ENCODE measurements around the gene GALNT11.

DNA sequence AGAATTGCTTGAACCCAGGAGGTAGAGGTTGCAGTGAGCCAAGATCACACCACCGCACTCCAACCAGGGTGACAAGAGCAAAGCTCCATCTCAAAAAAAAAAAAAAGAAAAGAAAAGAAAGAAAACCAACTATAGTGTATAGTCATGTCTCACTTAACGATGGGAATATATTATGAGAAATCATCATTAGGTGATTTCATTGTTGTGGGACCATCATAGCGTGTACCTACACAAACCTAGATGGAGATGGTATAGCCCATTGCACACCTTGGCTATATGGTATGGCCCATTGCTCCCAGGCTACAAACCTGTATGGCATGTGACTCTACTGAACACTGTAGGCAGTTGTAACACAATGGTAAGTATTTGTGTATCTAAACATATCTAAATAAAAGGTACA is 8.5 kb upstream of the GALNT11 start:
- TF ChIP-seq POLR2A (IDR thresholded peaks at IDR 0.05; ENCODE audit: low read depth, low read length) (no peak), CEBPB (IDR thresholded peaks at IDR 0.05; ENCODE audit: low read depth, low read length) (no peak), MXI1 (IDR thresholded peaks at IDR 0.05; ENCODE audit: borderline replicate concordance, low read depth, low read length) (no peak), NFE2L2 (IDR thresholded peaks at IDR 0.05; ENCODE audit: low read depth, low read length) (no peak), BHLHE40 (IDR thresholded peaks at IDR 0.05; ENCODE audit: low read depth, low read length) (no peak), CHD1 (IDR thresholded peaks at IDR 0.05; ENCODE audit: low read depth, low read length) (no peak), MAZ (IDR thresholded peaks at IDR 0.05; ENCODE audit: borderline replicate concordance, low read depth, low read length) (no peak), RAD21 (IDR thresholded peaks at IDR 0.05; ENCODE audit: low read length) (no peak), SMC3 (IDR thresholded peaks at IDR 0.05; ENCODE audit: low read depth, low read length) (no peak)
- TF ChIP-seq, protein P1, sequence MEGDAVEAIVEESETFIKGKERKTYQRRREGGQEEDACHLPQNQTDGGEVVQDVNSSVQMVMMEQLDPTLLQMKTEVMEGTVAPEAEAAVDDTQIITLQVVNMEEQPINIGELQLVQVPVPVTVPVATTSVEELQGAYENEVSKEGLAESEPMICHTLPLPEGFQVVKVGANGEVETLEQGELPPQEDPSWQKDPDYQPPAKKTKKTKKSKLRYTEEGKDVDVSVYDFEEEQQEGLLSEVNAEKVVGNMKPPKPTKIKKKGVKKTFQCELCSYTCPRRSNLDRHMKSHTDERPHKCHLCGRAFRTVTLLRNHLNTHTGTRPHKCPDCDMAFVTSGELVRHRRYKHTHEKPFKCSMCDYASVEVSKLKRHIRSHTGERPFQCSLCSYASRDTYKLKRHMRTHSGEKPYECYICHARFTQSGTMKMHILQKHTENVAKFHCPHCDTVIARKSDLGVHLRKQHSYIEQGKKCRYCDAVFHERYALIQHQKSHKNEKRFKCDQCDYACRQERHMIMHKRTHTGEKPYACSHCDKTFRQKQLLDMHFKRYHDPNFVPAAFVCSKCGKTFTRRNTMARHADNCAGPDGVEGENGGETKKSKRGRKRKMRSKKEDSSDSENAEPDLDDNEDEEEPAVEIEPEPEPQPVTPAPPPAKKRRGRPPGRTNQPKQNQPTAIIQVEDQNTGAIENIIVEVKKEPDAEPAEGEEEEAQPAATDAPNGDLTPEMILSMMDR (conservative IDR thresholded peaks at IDR 0.05; ENCODE audit: low read depth, low read length): no peak
- TF ChIP-seq, protein P2, sequence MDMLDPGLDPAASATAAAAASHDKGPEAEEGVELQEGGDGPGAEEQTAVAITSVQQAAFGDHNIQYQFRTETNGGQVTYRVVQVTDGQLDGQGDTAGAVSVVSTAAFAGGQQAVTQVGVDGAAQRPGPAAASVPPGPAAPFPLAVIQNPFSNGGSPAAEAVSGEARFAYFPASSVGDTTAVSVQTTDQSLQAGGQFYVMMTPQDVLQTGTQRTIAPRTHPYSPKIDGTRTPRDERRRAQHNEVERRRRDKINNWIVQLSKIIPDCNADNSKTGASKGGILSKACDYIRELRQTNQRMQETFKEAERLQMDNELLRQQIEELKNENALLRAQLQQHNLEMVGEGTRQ (IDR thresholded peaks at IDR 0.05; ENCODE audit: low read depth, low read length): no peak
- TF ChIP-seq, protein P3, sequence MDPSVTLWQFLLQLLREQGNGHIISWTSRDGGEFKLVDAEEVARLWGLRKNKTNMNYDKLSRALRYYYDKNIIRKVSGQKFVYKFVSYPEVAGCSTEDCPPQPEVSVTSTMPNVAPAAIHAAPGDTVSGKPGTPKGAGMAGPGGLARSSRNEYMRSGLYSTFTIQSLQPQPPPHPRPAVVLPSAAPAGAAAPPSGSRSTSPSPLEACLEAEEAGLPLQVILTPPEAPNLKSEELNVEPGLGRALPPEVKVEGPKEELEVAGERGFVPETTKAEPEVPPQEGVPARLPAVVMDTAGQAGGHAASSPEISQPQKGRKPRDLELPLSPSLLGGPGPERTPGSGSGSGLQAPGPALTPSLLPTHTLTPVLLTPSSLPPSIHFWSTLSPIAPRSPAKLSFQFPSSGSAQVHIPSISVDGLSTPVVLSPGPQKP (IDR thresholded peaks at IDR 0.05; ENCODE audit: borderline replicate concordance, low read depth, low read length): no peak

Measured in IMR-90 (cell line).